Activated T-cell treated with anti-CD3 and anti-CD28 coated beads, Interleukin-2, amount 50 U/mL, for 4 hours (primary cell): Measurements from ENCODE around the gene ADAM30. TPM values are rescaled to one million over a fixed set of nuclear protein-coding genes. Genes with fewer than 3 reads are reported as not detected.

ENCODE experiments used
- ATAC-seq, 2 donors: fragments of 200-7000 bp; cut with Tn5 transposase; one replicate each; pipeline ENCODE4 v1.10.0; 2021
- DNase-seq: peaks from one replicate; pipeline ENCODE4 v3.0.0-alpha.2; 2020
- H3K27me3 Mint-ChIP-seq: one replicate; pipeline ENCODE4 v1.8.0; 2021; ENCODE audit warnings: low read depth, mixed read lengths
- H3K36me3 Mint-ChIP-seq: one replicate; pipeline ENCODE4 v1.8.0; 2022; ENCODE audit warnings: mixed read lengths; ENCODE audit not compliant: insufficient read depth
- H3K4me1 Mint-ChIP-seq: one replicate; pipeline ENCODE4 v1.8.0; 2021; ENCODE audit warnings: low read depth, mixed read lengths
- H3K4me3 Mint-ChIP-seq: one replicate; pipeline ENCODE4 v1.8.0; 2021; ENCODE audit warnings: mild to moderate bottlenecking, moderate library complexity, mixed read lengths
- H3K9me3 Mint-ChIP-seq: one replicate; pipeline ENCODE4 v1.8.0; 2021; ENCODE audit warnings: mixed read lengths
- total RNA-seq, 3 donors: library from RNA; stranded (reverse); gene quantifications; one replicate each; pipeline ENCODE4 v1.2.1, GENCODE V29; 2021

The ADAM30 gene
- total RNA-seq, 3 donors from 2014 or later = not detected

DNA sequence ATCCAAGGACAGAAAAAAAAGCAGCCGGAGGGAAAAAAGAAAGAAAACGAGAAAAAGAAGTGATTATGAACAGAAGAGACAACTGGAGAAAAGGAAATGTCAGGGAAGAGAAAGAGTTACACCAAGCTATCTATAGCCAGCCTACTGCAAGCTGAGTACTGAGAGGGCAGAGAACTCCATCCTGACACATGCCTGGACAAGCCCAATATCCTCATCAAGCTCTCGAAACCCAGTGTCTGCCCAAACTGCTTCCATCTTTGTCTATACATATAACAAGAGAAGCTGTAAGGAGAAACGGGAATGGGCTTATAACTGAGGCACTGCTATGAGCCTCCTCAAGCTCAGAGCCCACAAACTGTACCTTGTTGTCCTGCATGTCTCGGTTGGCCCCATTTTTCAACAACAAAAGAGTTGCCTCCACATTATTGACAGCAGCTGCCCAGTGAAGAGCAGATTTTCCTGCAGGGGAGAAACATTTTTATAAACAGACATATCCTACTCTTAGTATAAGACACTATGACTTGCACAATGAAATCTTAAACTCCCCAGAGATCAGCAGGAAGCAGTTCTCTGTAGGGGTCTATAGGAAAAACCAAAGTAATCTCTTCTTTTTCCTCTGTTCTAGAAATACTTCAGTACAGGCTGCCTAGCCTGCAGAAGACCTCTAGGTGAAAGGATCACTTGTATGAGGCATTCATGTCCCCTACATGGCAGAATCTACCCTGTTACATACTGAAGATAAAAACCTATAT lies 21.2 kb upstream of the ADAM30 start:
- H3K4me1 Mint-ChIP-seq = no peaks in the 10 kb centered on the region
- H3K9me3 Mint-ChIP-seq = no peaks in the 10 kb centered on the region
- no peak overlapping the region for H3K4me3 Mint-ChIP-seq
- no peaks in the 10 kb centered on the region for H3K27me3 Mint-ChIP-seq
- DNase-seq (no peak), ATAC-seq (no peak)
- H3K36me3 Mint-ChIP-seq = peaks cover 83% of the 10 kb centered on the region

- Mint-ChIP-seq H3K9me3 (no peaks in the 10 kb centered on the region), H3K27me3 (no peaks in the 10 kb centered on the region), H3K4me1 (no peaks in the 10 kb centered on the region), H3K4me3 (no peak overlapping the region), H3K36me3 (peaks cover 67% of the 10 kb centered on the region)
- no peak for ATAC-seq
- DNase-seq = no peak
These were observed 19.2 kb upstream of the ADAM30 start for GRCh38 chr1:119915517-119915916.

GRCh38 chr1:119914071-119914470 lies 17.8 kb upstream of the ADAM30 start:
- Mint-ChIP-seq H3K4me3 (no peak overlapping the region), H3K27me3 (no peaks in the 10 kb centered on the region), H3K36me3 (peaks cover 57% of the 10 kb centered on the region), H3K4me1 (no peaks in the 10 kb centered on the region), H3K9me3 (no peaks in the 10 kb centered on the region)
- DNase-seq (no peak), ATAC-seq (no peak)

GRCh38 chr1:119912963-119913362 lies 16.6 kb upstream of the ADAM30 start:
- Mint-ChIP-seq H3K36me3 (peaks cover 49% of the 10 kb centered on the region), H3K4me3 (no peak overlapping the region), H3K4me1 (no peaks in the 10 kb centered on the region), H3K9me3 (no peaks in the 10 kb centered on the region), H3K27me3 (no peaks in the 10 kb centered on the region)
- DNase-seq (no peak), ATAC-seq (no peak)

- no peak for DNase-seq
- Mint-ChIP-seq H3K9me3 (no peaks in the 10 kb centered on the region), H3K27me3 (no peaks in the 10 kb centered on the region), H3K36me3 (peaks cover 39% of the 10 kb centered on the region), H3K4me1 (no peaks in the 10 kb centered on the region), H3K4me3 (no peak overlapping the region)
- no peak for ATAC-seq
These were observed 15.5 kb upstream of the ADAM30 start for GRCh38 chr1:119911775-119912174.

- H3K36me3 Mint-ChIP-seq = peaks cover 28% of the 10 kb centered on the region
These were observed 14.3 kb upstream of the ADAM30 start for GRCh38 chr1:119910618-119911017.

GRCh38 chr1:119909890-119910596 lies 13.7 kb upstream of the ADAM30 start:
- Mint-ChIP-seq H3K4me3 (no peak overlapping the region), H3K4me1 (no peaks in the 10 kb centered on the region), H3K9me3 (peaks cover 11% of the 10 kb centered on the region), H3K36me3 (peaks cover 22% of the 10 kb centered on the region), H3K27me3 (no peaks in the 10 kb centered on the region)
- ATAC-seq (no peak), DNase-seq (no peak)

More at GRCh38 chr1:119910618-119911017, 14.3 kb upstream of the ADAM30 start:
- Mint-ChIP-seq H3K9me3 (peaks cover 5% of the 10 kb centered on the region), H3K27me3 (no peaks in the 10 kb centered on the region), H3K4me3 (no peak overlapping the region), H3K4me1 (no peaks in the 10 kb centered on the region)
- DNase-seq (no peak), ATAC-seq (no peak)

DNA sequence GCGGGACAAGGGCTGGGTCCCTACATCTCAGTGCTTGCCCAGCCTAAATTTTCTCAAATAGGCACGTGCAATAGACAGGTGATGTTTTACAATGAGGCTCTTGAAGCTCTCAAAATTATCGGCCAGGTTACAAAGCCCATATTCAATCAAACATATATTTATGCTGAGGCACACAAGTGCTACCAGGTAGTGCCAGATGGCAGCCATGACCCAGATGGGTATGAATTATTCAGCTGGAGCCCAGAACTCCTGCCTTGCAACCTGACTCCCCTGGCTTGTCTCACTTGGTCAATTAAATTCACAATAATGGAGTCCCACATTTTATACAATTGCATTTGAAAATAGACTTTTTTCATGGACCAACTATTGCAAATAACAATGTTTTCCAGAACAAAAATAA lies 12.3 kb upstream of the ADAM30 start:
- DNase-seq = no peak
- Mint-ChIP-seq H3K36me3 (peaks cover 14% of the 10 kb centered on the region), H3K27me3 (peaks cover 1% of the 10 kb centered on the region), H3K4me3 (no peak overlapping the region), H3K4me1 (no peaks in the 10 kb centered on the region), H3K9me3 (peaks cover 15% of the 10 kb centered on the region)
- no peak for ATAC-seq

DNA sequence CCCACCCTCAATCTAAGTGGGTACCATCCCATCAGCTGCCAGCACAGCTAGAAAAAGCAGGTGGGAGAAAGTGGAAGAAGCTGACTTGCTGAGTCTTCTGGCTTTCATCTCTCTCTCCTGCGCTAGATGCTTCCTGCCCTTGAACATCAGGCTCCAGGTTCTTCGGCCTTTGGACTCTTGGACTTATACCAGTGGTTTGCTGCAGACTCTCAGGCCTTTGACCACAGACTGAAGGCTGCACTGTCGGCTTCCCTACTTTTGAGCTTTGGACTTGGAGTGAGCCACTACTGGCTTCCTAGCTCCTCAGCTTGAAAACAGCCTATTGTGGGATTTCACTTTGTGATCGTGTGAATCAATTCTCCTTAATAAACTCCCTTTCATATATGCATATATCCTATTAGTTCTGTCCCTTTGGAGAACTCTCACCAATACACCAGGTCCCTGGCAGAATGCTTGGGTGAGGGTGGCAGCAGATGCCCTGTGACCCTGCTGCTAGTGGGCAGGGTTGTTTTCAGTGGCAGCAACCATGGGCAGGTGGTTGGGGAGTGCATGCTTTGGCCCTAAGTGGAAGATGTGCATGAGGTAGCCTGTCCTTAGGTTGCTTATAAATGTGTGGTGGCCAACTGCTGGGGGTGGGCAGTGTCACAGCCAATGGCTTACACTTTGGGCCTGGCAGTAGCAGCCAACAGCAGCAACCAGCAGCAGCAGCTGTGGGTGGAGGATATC lies 10.8 kb upstream of the ADAM30 start:
- ATAC-seq (peak in 1 of 2 donors; percentile 14), DNase-seq (no peak)
- Mint-ChIP-seq H3K36me3 (peaks cover 3% of the 10 kb centered on the region), H3K4me1 (no peaks in the 10 kb centered on the region), H3K27me3 (peaks cover 1% of the 10 kb centered on the region), H3K4me3 (no peak overlapping the region), H3K9me3 (peaks cover 15% of the 10 kb centered on the region)

- ATAC-seq (no peak), DNase-seq (no peak)
- Mint-ChIP-seq H3K4me3 (no peak overlapping the region), H3K27me3 (peaks cover 5% of the 10 kb centered on the region), H3K4me1 (no peaks in the 10 kb centered on the region), H3K9me3 (peaks cover 15% of the 10 kb centered on the region), H3K36me3 (peaks cover 3% of the 10 kb centered on the region)
These were observed 7.1 kb upstream of the ADAM30 start for GRCh38 chr1:119903443-119903835.

- Mint-ChIP-seq H3K27me3 (peaks cover 5% of the 10 kb centered on the region), H3K4me1 (no peaks in the 10 kb centered on the region), H3K4me3 (no peak overlapping the region), H3K9me3 (peaks cover 15% of the 10 kb centered on the region), H3K36me3 (peaks cover 3% of the 10 kb centered on the region)
- DNase-seq (no peak), ATAC-seq (no peak)
These were observed 6.6 kb upstream of the ADAM30 start for GRCh38 chr1:119902775-119903442.

DNA sequence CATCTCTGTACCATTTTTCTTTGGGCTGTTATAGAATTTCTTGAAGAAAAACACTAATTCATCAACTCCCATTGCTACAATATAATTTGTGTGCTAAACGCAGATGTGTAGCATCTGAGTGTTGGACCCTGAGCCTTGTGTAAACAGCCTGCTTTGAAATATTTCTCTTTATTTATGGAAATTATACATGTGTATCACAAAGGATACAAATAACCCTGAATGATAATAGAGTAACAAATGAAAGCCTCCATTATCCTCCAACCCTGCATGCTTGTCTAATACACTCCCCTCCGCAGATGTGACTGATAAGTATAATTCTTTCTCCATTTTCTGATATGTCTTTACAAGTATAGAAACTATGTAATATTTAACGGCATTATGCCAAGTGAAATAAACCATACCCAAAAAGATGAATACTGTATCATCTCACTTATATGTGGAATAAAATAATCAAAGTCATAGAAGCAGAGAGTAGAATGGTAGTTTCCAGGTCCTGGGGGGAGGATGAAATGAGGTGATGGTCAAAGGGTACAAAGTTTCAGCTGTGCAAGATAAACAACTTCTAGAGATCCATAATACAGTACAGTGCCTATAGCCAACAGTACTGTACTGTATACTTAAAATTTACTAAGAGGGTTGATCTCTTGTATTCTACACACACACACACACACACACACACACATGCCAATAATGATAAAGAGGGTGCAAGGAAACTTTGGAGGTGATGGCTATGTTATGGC lies 2.8 kb upstream of the ADAM30 start:
- DNase-seq = no peak
- H3K4me1 Mint-ChIP-seq = no peaks in the 10 kb centered on the region
- H3K4me3 Mint-ChIP-seq = no peak overlapping the region
- H3K27me3 Mint-ChIP-seq = peaks cover 3% of the 10 kb centered on the region
- no peaks in the 10 kb centered on the region for H3K9me3 Mint-ChIP-seq
- no peak for ATAC-seq
- no peaks in the 10 kb centered on the region for H3K36me3 Mint-ChIP-seq

GRCh38 chr1:119898530-119898929 lies 2.2 kb upstream of the ADAM30 start:
- Mint-ChIP-seq H3K36me3 (no peaks in the 10 kb centered on the region), H3K4me1 (peaks cover 5% of the 10 kb centered on the region), H3K27me3 (peaks cover 3% of the 10 kb centered on the region), H3K4me3 (no peak overlapping the region), H3K9me3 (no peaks in the 10 kb centered on the region)
- ATAC-seq (no peak), DNase-seq (no peak)

- Mint-ChIP-seq H3K4me3 (no peak overlapping the region), H3K4me1 (peaks cover 11% of the 10 kb centered on the region), H3K9me3 (no peaks in the 10 kb centered on the region), H3K36me3 (no peaks in the 10 kb centered on the region), H3K27me3 (no peaks in the 10 kb centered on the region)
- ATAC-seq (no peak), DNase-seq (no peak)
These were observed 1.2 kb downstream of the ADAM30 start for GRCh38 chr1:119895102-119895501.
